ENCODE results near the gene ORC1. TPM values are rescaled to one million over a fixed set of nuclear protein-coding genes. Genes with fewer than 3 reads are reported as not detected.

ORC1 gene
- total RNA-seq, 1 experiment from 2014 or later, result 21.2 TPM

DNA sequence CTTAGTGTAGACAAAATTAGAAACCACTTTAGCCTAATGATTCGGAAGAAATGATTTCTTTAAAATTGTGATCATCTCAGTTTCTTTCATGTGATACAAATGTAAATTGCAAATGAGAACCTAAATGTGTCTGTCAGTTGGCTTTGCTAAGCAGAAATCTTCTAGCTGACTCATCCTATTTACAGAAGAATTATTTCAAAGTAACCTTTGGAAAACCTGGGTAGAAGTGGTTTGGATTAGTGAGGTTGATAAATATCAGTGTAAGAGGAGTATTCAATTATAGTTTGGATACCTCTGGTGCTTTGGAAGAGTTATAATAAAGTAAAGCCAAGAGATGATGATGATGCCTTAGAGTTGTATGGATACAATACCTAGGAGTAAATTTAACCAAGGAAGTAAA is 75.6 kb downstream of the ORC1 start:
- DNase-seq, result no peak
- ChIA-PET POLR2A (ENCODE audit: unreplicated experiment) (no interaction called here), CTCF (no interaction called here)

DNA sequence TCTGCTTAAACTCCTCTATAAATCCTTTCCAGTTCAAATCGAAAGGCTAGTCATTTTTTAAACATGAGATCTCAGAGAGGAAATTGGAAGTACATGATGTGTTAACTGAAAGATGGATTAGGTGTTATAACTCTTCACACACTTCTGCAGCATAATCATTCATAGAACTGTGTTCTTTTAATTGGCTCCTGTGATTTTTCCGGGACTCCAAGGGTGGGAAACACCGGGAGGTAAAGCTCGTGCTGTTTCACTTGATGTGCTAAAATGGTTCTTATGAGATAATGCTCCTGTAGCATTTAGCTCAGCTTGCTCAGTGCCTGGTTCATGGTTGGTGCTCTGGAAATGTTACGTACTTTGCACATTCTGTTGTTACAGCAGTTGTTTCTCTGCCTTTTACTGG is 78.4 kb downstream of the ORC1 start:
- no peaks in the 10 kb centered on the region for H3K79me2 ChIP-seq (ENCODE audit: low read depth)
- H4K20me1 ChIP-seq (ENCODE audit: insufficient read depth), result no peaks in the 10 kb centered on the region
- no peak overlapping the region for H3K27ac ChIP-seq
- no peaks in the 10 kb centered on the region for H3K9me2 ChIP-seq (ENCODE audit: insufficient read depth)
- H3K36me3 ChIP-seq (ENCODE audit: low read depth), result no peaks in the 10 kb centered on the region
- no peak overlapping the region for H3K4me2 ChIP-seq
- intact Hi-C loops (cut with micrococcal nuclease; ENCODE audit: unreplicated experiment), result no loop called here
- DNase-seq, result no peak
- H3K27me3 ChIP-seq (ENCODE audit: insufficient read depth, low read depth), result no peaks in the 10 kb centered on the region
- H2AFZ ChIP-seq, result no peak overlapping the region
- BruUV-seq (replicated peaks), result no TSS peak
- H3K4me3 ChIP-seq, result no peak overlapping the region
- POLR2A ChIA-PET (ENCODE audit: unreplicated experiment), result no interaction called here
- H3K9me3 ChIP-seq (ENCODE audit: insufficient read depth, low read depth), result no peaks in the 10 kb centered on the region
- CTCF ChIA-PET, result no interaction called here
- TF ChIP-seq EZH2 (IDR thresholded peaks at IDR 0.05; ENCODE audit: low read depth), result no peak
- TF ChIP-seq, protein P1, sequence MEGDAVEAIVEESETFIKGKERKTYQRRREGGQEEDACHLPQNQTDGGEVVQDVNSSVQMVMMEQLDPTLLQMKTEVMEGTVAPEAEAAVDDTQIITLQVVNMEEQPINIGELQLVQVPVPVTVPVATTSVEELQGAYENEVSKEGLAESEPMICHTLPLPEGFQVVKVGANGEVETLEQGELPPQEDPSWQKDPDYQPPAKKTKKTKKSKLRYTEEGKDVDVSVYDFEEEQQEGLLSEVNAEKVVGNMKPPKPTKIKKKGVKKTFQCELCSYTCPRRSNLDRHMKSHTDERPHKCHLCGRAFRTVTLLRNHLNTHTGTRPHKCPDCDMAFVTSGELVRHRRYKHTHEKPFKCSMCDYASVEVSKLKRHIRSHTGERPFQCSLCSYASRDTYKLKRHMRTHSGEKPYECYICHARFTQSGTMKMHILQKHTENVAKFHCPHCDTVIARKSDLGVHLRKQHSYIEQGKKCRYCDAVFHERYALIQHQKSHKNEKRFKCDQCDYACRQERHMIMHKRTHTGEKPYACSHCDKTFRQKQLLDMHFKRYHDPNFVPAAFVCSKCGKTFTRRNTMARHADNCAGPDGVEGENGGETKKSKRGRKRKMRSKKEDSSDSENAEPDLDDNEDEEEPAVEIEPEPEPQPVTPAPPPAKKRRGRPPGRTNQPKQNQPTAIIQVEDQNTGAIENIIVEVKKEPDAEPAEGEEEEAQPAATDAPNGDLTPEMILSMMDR (conservative IDR thresholded peaks at IDR 0.05), result no peak
- no peaks in the 10 kb centered on the region for H3K4me1 ChIP-seq (replicated peaks; ENCODE audit: insufficient read depth)
- H3F3A ChIP-seq (ENCODE audit: insufficient read depth, low read depth), result no peaks in the 10 kb centered on the region

More for the DNA sequence above, 75.6 kb downstream of the ORC1 start:
- no peak for TF ChIP-seq EZH2 (IDR thresholded peaks at IDR 0.05; ENCODE audit: low read depth)
- TF ChIP-seq, protein P1 (conservative IDR thresholded peaks at IDR 0.05), result no peak
- Histone ChIP-seq H3K9me3 (ENCODE audit: insufficient read depth, low read depth) (no peaks in the 10 kb centered on the region), H3K4me1 (replicated peaks; ENCODE audit: insufficient read depth) (no peaks in the 10 kb centered on the region), H3K27ac (no peak overlapping the region), H3K27me3 (ENCODE audit: insufficient read depth, low read depth) (no peaks in the 10 kb centered on the region), H3F3A (ENCODE audit: insufficient read depth, low read depth) (no peaks in the 10 kb centered on the region), H3K4me3 (no peak overlapping the region), H3K36me3 (ENCODE audit: low read depth) (no peaks in the 10 kb centered on the region), H4K20me1 (ENCODE audit: insufficient read depth) (no peaks in the 10 kb centered on the region), H2AFZ (no peak overlapping the region), H3K9me2 (ENCODE audit: insufficient read depth) (no peaks in the 10 kb centered on the region), H3K4me2 (no peak overlapping the region), H3K79me2 (ENCODE audit: low read depth) (no peaks in the 10 kb centered on the region)
- intact Hi-C loops (cut with micrococcal nuclease; ENCODE audit: unreplicated experiment), result no loop called here
- no TSS peak for BruUV-seq (replicated peaks)

DNA sequence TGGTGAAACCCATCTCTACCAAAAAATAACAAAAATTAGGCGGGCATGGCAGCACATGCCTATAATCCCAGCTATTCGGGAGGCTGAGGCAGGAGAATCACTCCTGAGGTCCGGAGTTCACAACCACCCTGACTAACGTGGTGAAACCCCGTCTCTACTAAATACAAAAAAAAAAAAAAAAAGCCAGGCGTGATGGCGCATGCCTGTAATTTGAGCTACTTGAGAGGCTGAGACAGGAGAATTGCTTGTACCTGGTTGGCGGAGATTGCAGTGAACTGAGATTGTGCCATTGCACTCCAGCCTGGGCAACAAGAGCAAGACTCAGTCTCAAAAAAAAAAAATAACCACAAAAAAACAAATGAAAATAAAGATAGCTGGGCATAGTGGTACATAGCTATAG is 80.5 kb downstream of the ORC1 start:
- BruUV-seq (replicated peaks), result no TSS peak
- Histone ChIP-seq H4K20me1 (ENCODE audit: insufficient read depth) (no peaks in the 10 kb centered on the region), H3K27me3 (ENCODE audit: insufficient read depth, low read depth) (no peaks in the 10 kb centered on the region), H3K9me2 (ENCODE audit: insufficient read depth) (no peaks in the 10 kb centered on the region), H3K4me1 (replicated peaks; ENCODE audit: insufficient read depth) (no peaks in the 10 kb centered on the region), H2AFZ (no peak overlapping the region), H3K4me2 (no peak overlapping the region), H3K27ac (no peak overlapping the region), H3K9me3 (ENCODE audit: insufficient read depth, low read depth) (no peaks in the 10 kb centered on the region), H3F3A (ENCODE audit: insufficient read depth, low read depth) (no peaks in the 10 kb centered on the region), H3K36me3 (ENCODE audit: low read depth) (no peaks in the 10 kb centered on the region), H3K79me2 (ENCODE audit: low read depth) (no peaks in the 10 kb centered on the region), H3K4me3 (no peak overlapping the region)
- TF ChIP-seq, protein P1 (conservative IDR thresholded peaks at IDR 0.05), result no peak
- no peak for TF ChIP-seq EZH2 (IDR thresholded peaks at IDR 0.05; ENCODE audit: low read depth)
- ChIA-PET POLR2A (ENCODE audit: unreplicated experiment) (no interaction called here), CTCF (interaction anchor here (0.6 kb wide), 1 partner anchor 90 kb away, joined by 3 read pairs; no protein-coding TSS in a partner anchor)
- DNase-seq, result no peak
- intact Hi-C loops (cut with micrococcal nuclease; ENCODE audit: unreplicated experiment), result no loop called here

Other genes with a start within 250 kb of the ORC1 start
- gene CC2D1B, start 38.2 kb downstream of the ORC1 start, total RNA-seq (2021), result 33.4 and 38.8 TPM in 2 replicates
- 57.2 and 59.2 TPM in 2 replicates for gene PRPF38A, start 179 bp upstream of the ORC1 start, total RNA-seq (2021)
- gene TUT4, start 148.7 kb upstream of the ORC1 start, total RNA-seq (2021), result 76.8 and 78.3 TPM in 2 replicates
- gene GPX7, start 197.9 kb upstream of the ORC1 start, total RNA-seq (2021), result 0.43 TPM in 1 of 2 replicates, not detected in the other
- not detected in 2 replicates for gene SHISAL2A, start 228.7 kb upstream of the ORC1 start, total RNA-seq (2021)